CD4-positive, alpha-beta T cell treated with Interleukin-4 for 1 hour (primary cell): ENCODE measurements around the gene RCC1.
"Not testable (repeated sequence)": the region's sequence is repeated elsewhere in the genome, so short reads cannot be mapped to it uniquely, and the experiment has no call there.

ENCODE experiments used
- DNase-seq, 2 donors: peaks; one replicate each; pipeline ENCODE4 v3.0.0-alpha.2; 2020 to 2022

The RCC1 gene

GRCh38 chr1:28551381-28551780, 45.5 kb downstream of the RCC1 start:
- no peak for DNase-seq

GRCh38 chr1:28552758-28553663, 47.2 kb downstream of the RCC1 start, which contains the start of gene TRNAU1AP:
Gene TRNAU1AP (plus strand): TSS chr1:28553085. CDS start chr1:28553111, 26 bp downstream.
- DNase-seq = peak; percentile 97 to 98

- DNase-seq = no peak
These were observed 55.0 kb downstream of the RCC1 start for GRCh38 chr1:28560886-28561285.

GRCh38 chr1:28564310-28564709, 58.5 kb downstream of the RCC1 start:
- DNase-seq = no peak

- DNase-seq = no peak
These were observed 59.2 kb downstream of the RCC1 start for GRCh38 chr1:28565040-28565439.

GRCh38 chr1:28565726-28566125, 59.9 kb downstream of the RCC1 start:
- DNase-seq = no peak

GRCh38 chr1:28566931-28567330, 61.1 kb downstream of the RCC1 start:
- DNase-seq = no peak

GRCh38 chr1:28571911-28572310, 66.1 kb downstream of the RCC1 start:
- DNase-seq = no peak

- DNase-seq = not testable (repeated sequence)
These were observed 67.0 kb downstream of the RCC1 start for GRCh38 chr1:28572891-28573290.

GRCh38 chr1:28573564-28573963, 67.7 kb downstream of the RCC1 start:
- DNase-seq = no peak

GRCh38 chr1:28577052-28577678, 71.3 kb downstream of the RCC1 start:
- DNase-seq = no peak

- DNase-seq = peak in 1 of 2 donors; percentile 14
These were observed 72.1 kb downstream of the RCC1 start for GRCh38 chr1:28577738-28578536.

- no peak for DNase-seq
These were observed 72.9 kb downstream of the RCC1 start for GRCh38 chr1:28578696-28579218.

- DNase-seq = no peak
These were observed 73.6 kb downstream of the RCC1 start for GRCh38 chr1:28579401-28579800.

GRCh38 chr1:28580722-28581530, 75.1 kb downstream of the RCC1 start:
- peak; percentile 54 to 67 for DNase-seq

GRCh38 chr1:28581531-28582247, 75.8 kb downstream of the RCC1 start:
- DNase-seq = peak; percentile 94 to 95

GRCh38 chr1:28582248-28582615, 76.4 kb downstream of the RCC1 start:
- DNase-seq = no peak

GRCh38 chr1:28586585-28587391, 80.9 kb downstream of the RCC1 start:
- DNase-seq = not testable (repeated sequence)
